CD14-positive monocyte (primary cell): Measurements from ENCODE around the gene B4GALNT3. TPM values are rescaled to one million over a fixed set of nuclear protein-coding genes. Genes with fewer than 3 reads are reported as not detected.

Experiments
- DNase-seq, 3 donors: peaks; one replicate each; pipeline ENCODE4 v3.0.0-alpha.2; 2011 to 2022
- H2AFZ ChIP-seq: 2 replicates; pipeline ENCODE4 v1.6.0; 2012; ENCODE audit warnings: mild to moderate bottlenecking, low read depth, low read length, inconsistent platforms; ENCODE audit not compliant: insufficient read depth, poor library complexity, severe bottlenecking
- H3K27ac ChIP-seq, 2 donors: 1 replicate in 1 of 2; 2 replicates in 1 of 2; pipeline ENCODE4 v1.5.1; 2012 to 2013; ENCODE audit warnings: low read length in 2 of 2, control low read depth in 1 of 2, inconsistent platforms in 1 of 2, low read depth in 1 of 2, mild to moderate bottlenecking in 1 of 2
- H3K27me3 ChIP-seq, 2 donors: one replicate each; pipeline versions ENCODE4 v1.6.0 to v1.6.1; 2011 to 2013; ENCODE audit warnings: low read length in 2 of 2; ENCODE audit not compliant: control insufficient read depth in 2 of 2, insufficient read depth in 2 of 2
- H3K36me3 ChIP-seq, 2 donors: replicated peaks in 1 of 2; 1 replicate in 1 of 2; 2 replicates in 1 of 2; pipeline versions ENCODE4 v1.5.1 to v1.6.1; 2012 to 2013; ENCODE audit warnings: low read length in 2 of 2, control low read depth in 1 of 2, inconsistent platforms in 1 of 2, mild to moderate bottlenecking in 1 of 2; ENCODE audit not compliant: insufficient read depth in 2 of 2, control insufficient read depth in 1 of 2
- H3K4me1 ChIP-seq, 2 donors: 1 replicate in 1 of 2; 2 replicates in 1 of 2; pipeline versions ENCODE4 v1.5.1 to v1.6.1; 2012 to 2013; ENCODE audit warnings: low read length in 2 of 2, control low read depth in 1 of 2, inconsistent platforms in 1 of 2, mild to moderate bottlenecking in 1 of 2, moderate library complexity in 1 of 2; ENCODE audit not compliant: insufficient read depth in 2 of 2, control insufficient read depth in 1 of 2
- H3K4me2 ChIP-seq: replicated peaks from 2 replicates; pipeline ENCODE3; 2012; ENCODE audit warnings: low read length, moderate library complexity, mild to moderate bottlenecking; ENCODE audit not compliant: poor library complexity, severe bottlenecking; ENCODE audit errors: extremely low read depth
- H3K4me3 ChIP-seq, 3 experiments: fragments of 200-600 bp in 1 of 3; sonication (generic) in 1 of 3; replicated peaks in 1 of 3; 1 replicate in 2 of 3; 2 replicates in 1 of 3; pipeline ENCODE4 v1.5.1; 2011 to 2013; ENCODE audit warnings: low read length in 3 of 3, mild to moderate bottlenecking in 3 of 3, control low read depth in 2 of 3, low read depth in 2 of 3, inconsistent platforms in 1 of 3, moderate library complexity in 1 of 3
- H3K79me2 ChIP-seq: 2 replicates; pipeline ENCODE4 v1.6.0; 2012; ENCODE audit warnings: mild to moderate bottlenecking, control low read depth, inconsistent platforms, low read length, moderate library complexity; ENCODE audit not compliant: insufficient read depth
- H3K9ac ChIP-seq: 2 replicates; pipeline ENCODE4 v1.6.0; 2017; ENCODE audit warnings: low read length, mild to moderate bottlenecking; ENCODE audit not compliant: insufficient read depth, poor library complexity, severe bottlenecking
- H3K9me3 ChIP-seq, 2 donors: replicated peaks in 1 of 2; 1 replicate in 1 of 2; 2 replicates in 1 of 2; pipeline versions ENCODE4 v1.5.1 to v1.6.1; 2012 to 2013; ENCODE audit warnings: low read length in 2 of 2, control low read depth in 1 of 2; ENCODE audit not compliant: control insufficient read depth in 1 of 2, insufficient read depth in 1 of 2
- H4K20me1 ChIP-seq: 2 replicates; pipeline ENCODE4 v1.6.0; 2012; ENCODE audit warnings: mild to moderate bottlenecking, low read length, control low read depth, moderate library complexity; ENCODE audit not compliant: insufficient read depth
- H3K27ac Mint-ChIP-seq, 7 donors: one replicate each; pipeline ENCODE4 v1.8.0; 2020; ENCODE audit warnings: mild to moderate bottlenecking in 7 of 7, mixed read lengths in 7 of 7, moderate library complexity in 6 of 7, inconsistent platforms in 2 of 7
- H3K27me3 Mint-ChIP-seq, 3 donors: one replicate each; pipeline ENCODE4 v1.8.0; 2021 to 2022; ENCODE audit warnings: low read depth in 3 of 3, mild to moderate bottlenecking in 3 of 3, mixed read lengths in 3 of 3, moderate library complexity in 3 of 3, inconsistent platforms in 1 of 3
- H3K36me3 Mint-ChIP-seq, 2 donors: one replicate each; pipeline ENCODE4 v1.8.0; 2020; ENCODE audit warnings: mixed read lengths in 2 of 2, inconsistent platforms in 1 of 2, mild to moderate bottlenecking in 1 of 2
- H3K4me1 Mint-ChIP-seq: one replicate; pipeline ENCODE4 v1.8.0; 2020; ENCODE audit warnings: mild to moderate bottlenecking, mixed read lengths
- H3K4me3 Mint-ChIP-seq, 2 donors: one replicate each; pipeline ENCODE4 v1.8.0; 2020; ENCODE audit warnings: mild to moderate bottlenecking in 2 of 2, mixed read lengths in 2 of 2, moderate library complexity in 1 of 2
- H3K9me3 Mint-ChIP-seq, 7 donors: one replicate each; pipeline ENCODE4 v1.8.0; 2020 to 2022; ENCODE audit warnings: mixed read lengths in 7 of 7, mild to moderate bottlenecking in 6 of 7, moderate library complexity in 6 of 7, inconsistent platforms in 2 of 7
- CTCF ChIP-seq: fragments of 200-600 bp; IDR thresholded peaks from one replicate; pipeline ENCODE4 v1.8.0; 2022; ENCODE audit warnings: antibody characterized with exemption, mild to moderate bottlenecking
- WGBS: methylation state at CpG from one replicate; pipeline ENCODE4 v1.1.5; 2013; ENCODE audit warnings: missing lambda C conversion rate; ENCODE audit not compliant: insufficient coverage; 5-methylcytosine and 5-hydroxymethylcytosine counted together
- intact Hi-C, 2 donors: fragments of 100-400 bp; cut with micrococcal nuclease; formaldehyde crosslinking; loops; one replicate each; pipeline versions ENCODE4 v1.15.0 to v1.15.1; 2023
- polyA plus RNA-seq, 3 donors: library from polyadenylated mRNA; depleted of rRNA in 1 of 3; unstranded in 2 of 3; stranded (reverse) in 1 of 3; fragments of 300-500 nt in 2 of 3; fragments of >200 nt in 1 of 3; fragmentation: Illumina TruSeq in 2 of 3; gene quantifications; 1 replicate in 2 of 3; 2 replicates in 1 of 3; pipeline ENCODE4 v1.2.3, GENCODE V29; 2012 to 2021

The B4GALNT3 gene
- polyA plus RNA-seq, 3 donors: 0.09 to 0.10 TPM; not detected in 1

- Histone ChIP-seq H3K79me2 (no peaks in the 10 kb centered on the region), H3K27ac (no peak overlapping the region), H2AFZ (no peak overlapping the region), H3K4me3 (no peak overlapping the region), H3K4me1 (peaks cover 3 to 13% of the 10 kb centered on the region in 2 donors), H3K4me2 (no peak overlapping the region), H3K36me3 (no peaks in the 10 kb centered on the region), H4K20me1 (no peaks in the 10 kb centered on the region), H3K9me3 (peaks cover 0 to 29% of the 10 kb centered on the region in 2 donors), H3K27me3 (peaks cover 46 to 63% of the 10 kb centered on the region in 2 donors), H3K9ac (no peak overlapping the region)
- peak overlapping the region in 1 of 2 donors; percentile 93 for H3K4me3 Mint-ChIP-seq
- H3K36me3 Mint-ChIP-seq: peaks cover 0 to 3% of the 10 kb centered on the region in 2 donors
- peaks cover 0 to 11% (median 9%) of the 10 kb centered on the region in 7 donors for H3K9me3 Mint-ChIP-seq
- H3K27me3 Mint-ChIP-seq: peaks cover 58 to 79% (median 77%) of the 10 kb centered on the region in 3 donors
- H3K27ac Mint-ChIP-seq: no peak overlapping the region
- WGBS: 82% methylated on average over 10 of the region's 13 CpGs
- TF ChIP-seq CTCF: no peak
- peaks cover 10% of the 10 kb centered on the region for H3K4me1 Mint-ChIP-seq
- no peak for DNase-seq
- intact Hi-C loops: no loop called here
Observed at GRCh38 chr12:461425-461824, 1.7 kb downstream of the B4GALNT3 start.

GRCh38 chr12:462936-463705 lies 3.4 kb downstream of the B4GALNT3 start:
- no peak overlapping the region for H3K27ac ChIP-seq
- WGBS: 100% methylated on average over 1 of the region's 6 CpGs
- H4K20me1 ChIP-seq: no peaks in the 10 kb centered on the region
- H3K4me3 Mint-ChIP-seq: peak overlapping the region in 1 of 2 donors; percentile 93
- no peak overlapping the region for H3K4me3 ChIP-seq
- H3K4me1 Mint-ChIP-seq: peaks cover 10% of the 10 kb centered on the region
- no peak for DNase-seq
- no peak overlapping the region for H3K4me2 ChIP-seq
- peaks cover 38 to 49% of the 10 kb centered on the region in 2 donors for H3K27me3 ChIP-seq
- no peaks in the 10 kb centered on the region for H3K36me3 ChIP-seq
- H3K27me3 Mint-ChIP-seq: peaks cover 53 to 66% (median 63%) of the 10 kb centered on the region in 3 donors
- H3K4me1 ChIP-seq: peaks cover 3 to 13% of the 10 kb centered on the region in 2 donors
- no peak overlapping the region for H2AFZ ChIP-seq
- H3K9ac ChIP-seq: no peak overlapping the region
- H3K27ac Mint-ChIP-seq: no peak overlapping the region
- peaks cover 0 to 3% of the 10 kb centered on the region in 2 donors for H3K36me3 Mint-ChIP-seq
- no peak for TF ChIP-seq CTCF
- H3K79me2 ChIP-seq: no peaks in the 10 kb centered on the region
- peaks cover 0 to 26% of the 10 kb centered on the region in 2 donors for H3K9me3 ChIP-seq
- intact Hi-C loops: no loop called here
- H3K9me3 Mint-ChIP-seq: peaks cover 0 to 11% (median 8%) of the 10 kb centered on the region in 7 donors
